GM19035 (cell line): ENCODE data around the gene HIC1.

Experiments
- ATAC-seq: cut with Tn5 transposase; IDR thresholded peaks from one replicate; pipeline ENCODE4 v1.9.1; 2021; ENCODE audit not compliant: unreplicated experiment

HIC1 gene

GRCh38 chr17:2094891-2095535 lies 40.1 kb downstream of the HIC1 start:
- ATAC-seq: no peak

- ATAC-seq: no peak
These were observed 40.6 kb downstream of the HIC1 start for GRCh38 chr17:2095536-2095910.

- ATAC-seq: no peak
These were observed 46.8 kb downstream of the HIC1 start for GRCh38 chr17:2101448-2102257.

DNA sequence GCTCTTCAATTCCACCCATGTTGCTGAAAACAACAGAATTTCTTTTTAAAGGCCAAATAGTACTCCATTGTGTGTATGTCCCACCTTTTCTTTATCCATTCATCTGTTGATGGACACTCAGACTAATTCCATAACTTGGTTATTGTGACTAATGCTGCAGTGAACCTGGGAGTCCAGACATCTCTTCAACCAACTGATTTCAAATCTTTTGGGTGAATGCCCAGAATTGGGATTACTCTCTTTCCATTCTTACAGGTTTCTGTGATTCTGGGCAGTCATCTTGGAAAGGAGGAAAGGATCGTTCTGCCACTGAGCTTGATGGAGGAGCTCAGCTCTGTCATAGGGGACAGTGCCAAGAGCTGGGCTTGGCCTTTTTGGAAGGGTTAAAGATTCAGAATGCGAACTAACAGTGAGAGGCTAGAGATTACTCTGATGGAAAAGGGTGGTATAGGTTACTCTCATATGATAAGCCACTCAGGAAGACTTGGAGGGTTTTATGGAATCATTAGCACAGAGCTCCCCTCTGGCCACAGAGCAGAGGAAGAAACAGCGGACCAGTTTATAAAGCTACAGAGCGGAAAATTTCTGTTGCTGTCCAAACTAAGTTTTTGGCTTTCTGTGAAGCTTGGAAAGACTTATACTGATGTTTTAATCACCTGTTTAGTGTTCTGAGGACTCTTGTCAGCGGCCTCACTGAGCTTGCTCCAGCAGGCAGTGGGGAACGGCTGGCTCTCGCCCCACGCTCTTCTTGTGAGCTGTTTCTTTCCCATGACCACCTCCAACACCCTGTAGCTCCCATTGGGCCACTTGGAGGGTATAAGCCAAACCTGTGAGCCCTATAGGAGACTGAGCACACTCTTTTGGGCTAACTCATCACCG lies 48.3 kb downstream of the HIC1 start:
- ATAC-seq: no peak

DNA sequence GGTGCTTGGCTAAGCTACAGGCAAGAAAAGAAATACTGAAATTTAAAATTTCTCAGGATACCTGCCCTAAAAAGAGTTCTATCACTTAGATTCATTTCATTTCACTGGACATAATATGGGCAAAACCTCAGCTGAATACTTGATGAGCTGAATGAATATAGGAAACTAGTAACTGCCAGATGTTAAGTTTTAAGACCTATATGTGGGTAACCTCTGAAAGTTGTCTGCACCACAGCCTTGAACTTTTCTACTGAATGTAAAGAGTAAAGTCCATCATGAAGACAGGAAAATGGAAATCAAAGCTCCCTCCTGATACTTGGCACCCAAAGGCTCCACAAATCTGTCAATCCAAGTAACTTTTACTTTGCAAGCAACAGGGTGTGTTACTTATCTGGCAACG lies 50.8 kb downstream of the HIC1 start:
- ATAC-seq: no peak

- ATAC-seq: no peak
These were observed 51.5 kb downstream of the HIC1 start for GRCh38 chr17:2106308-2106955.

DNA sequence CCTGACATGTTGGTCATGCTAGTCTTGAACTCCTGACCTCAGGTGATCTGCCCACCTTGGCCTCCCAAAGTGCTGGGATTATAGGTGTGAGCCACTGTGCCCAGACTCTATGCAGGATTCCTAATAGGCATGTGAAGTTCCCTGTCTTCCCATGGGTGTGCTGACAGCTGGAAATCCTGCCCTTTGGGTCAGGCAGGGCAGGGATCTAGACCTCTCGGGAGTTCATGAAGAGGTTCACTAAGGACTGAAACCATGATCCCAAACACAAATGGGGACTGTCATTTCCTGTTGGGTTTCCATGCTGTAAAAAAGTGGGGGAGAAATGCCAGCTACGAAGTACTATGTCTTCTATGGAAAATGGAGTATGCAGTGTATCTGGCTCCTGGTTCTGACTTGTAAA lies 52.1 kb downstream of the HIC1 start:
- ATAC-seq: no peak

GRCh38 chr17:2107506-2107905 lies 52.6 kb downstream of the HIC1 start:
- no peak for ATAC-seq

GRCh38 chr17:2108170-2108569 lies 53.3 kb downstream of the HIC1 start:
- no peak for ATAC-seq

GRCh38 chr17:2110436-2110835 lies 55.5 kb downstream of the HIC1 start:
- no peak for ATAC-seq

DNA sequence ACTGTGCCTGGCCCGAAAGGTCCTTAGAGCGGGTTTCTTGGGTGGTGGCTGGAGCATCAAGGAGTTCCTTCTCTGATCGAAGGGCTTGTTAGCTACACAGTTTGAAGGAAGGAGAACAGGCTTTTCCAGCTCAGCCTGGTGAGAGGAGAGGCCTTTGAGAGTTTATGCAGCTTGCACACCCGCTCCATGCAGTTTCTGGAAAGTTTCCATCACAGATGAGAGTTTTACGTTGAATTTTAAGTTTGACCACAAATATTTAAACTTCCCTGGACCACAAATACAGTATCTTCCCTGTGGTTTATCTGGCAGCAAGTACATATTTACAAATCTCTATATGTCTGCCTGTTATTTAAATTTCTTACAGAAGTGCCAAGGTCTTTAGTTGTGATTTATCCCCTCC lies 56.8 kb downstream of the HIC1 start:
- no peak for ATAC-seq
